Measurements from ENCODE around the gene UNK.

GRCh38 chr17:75758131-75758905 is 26.3 kb upstream of the UNK start:
- TF ChIP-seq POLR2A (IDR thresholded peaks at IDR 0.05) (no peak), EP300 (IDR thresholded peaks at IDR 0.05) (no peak), POLR2AphosphoS5 (IDR thresholded peaks at IDR 0.05) (no peak)
- TF ChIP-seq, protein P1, sequence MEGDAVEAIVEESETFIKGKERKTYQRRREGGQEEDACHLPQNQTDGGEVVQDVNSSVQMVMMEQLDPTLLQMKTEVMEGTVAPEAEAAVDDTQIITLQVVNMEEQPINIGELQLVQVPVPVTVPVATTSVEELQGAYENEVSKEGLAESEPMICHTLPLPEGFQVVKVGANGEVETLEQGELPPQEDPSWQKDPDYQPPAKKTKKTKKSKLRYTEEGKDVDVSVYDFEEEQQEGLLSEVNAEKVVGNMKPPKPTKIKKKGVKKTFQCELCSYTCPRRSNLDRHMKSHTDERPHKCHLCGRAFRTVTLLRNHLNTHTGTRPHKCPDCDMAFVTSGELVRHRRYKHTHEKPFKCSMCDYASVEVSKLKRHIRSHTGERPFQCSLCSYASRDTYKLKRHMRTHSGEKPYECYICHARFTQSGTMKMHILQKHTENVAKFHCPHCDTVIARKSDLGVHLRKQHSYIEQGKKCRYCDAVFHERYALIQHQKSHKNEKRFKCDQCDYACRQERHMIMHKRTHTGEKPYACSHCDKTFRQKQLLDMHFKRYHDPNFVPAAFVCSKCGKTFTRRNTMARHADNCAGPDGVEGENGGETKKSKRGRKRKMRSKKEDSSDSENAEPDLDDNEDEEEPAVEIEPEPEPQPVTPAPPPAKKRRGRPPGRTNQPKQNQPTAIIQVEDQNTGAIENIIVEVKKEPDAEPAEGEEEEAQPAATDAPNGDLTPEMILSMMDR (IDR thresholded peaks at IDR 0.05) = peak in 1 of 2 donors; percentile 8

All from suprapubic skin (tissue), 4 donors.